NCI-H2081 (cell line): ENCODE results near the gene MRPS34.

Source experiments
- DNase-seq, 2 experiments: peaks; one replicate each; lab custom pipeline; 2025; lab: John Stamatoyannopoulos, UW

Gene MRPS34

DNA sequence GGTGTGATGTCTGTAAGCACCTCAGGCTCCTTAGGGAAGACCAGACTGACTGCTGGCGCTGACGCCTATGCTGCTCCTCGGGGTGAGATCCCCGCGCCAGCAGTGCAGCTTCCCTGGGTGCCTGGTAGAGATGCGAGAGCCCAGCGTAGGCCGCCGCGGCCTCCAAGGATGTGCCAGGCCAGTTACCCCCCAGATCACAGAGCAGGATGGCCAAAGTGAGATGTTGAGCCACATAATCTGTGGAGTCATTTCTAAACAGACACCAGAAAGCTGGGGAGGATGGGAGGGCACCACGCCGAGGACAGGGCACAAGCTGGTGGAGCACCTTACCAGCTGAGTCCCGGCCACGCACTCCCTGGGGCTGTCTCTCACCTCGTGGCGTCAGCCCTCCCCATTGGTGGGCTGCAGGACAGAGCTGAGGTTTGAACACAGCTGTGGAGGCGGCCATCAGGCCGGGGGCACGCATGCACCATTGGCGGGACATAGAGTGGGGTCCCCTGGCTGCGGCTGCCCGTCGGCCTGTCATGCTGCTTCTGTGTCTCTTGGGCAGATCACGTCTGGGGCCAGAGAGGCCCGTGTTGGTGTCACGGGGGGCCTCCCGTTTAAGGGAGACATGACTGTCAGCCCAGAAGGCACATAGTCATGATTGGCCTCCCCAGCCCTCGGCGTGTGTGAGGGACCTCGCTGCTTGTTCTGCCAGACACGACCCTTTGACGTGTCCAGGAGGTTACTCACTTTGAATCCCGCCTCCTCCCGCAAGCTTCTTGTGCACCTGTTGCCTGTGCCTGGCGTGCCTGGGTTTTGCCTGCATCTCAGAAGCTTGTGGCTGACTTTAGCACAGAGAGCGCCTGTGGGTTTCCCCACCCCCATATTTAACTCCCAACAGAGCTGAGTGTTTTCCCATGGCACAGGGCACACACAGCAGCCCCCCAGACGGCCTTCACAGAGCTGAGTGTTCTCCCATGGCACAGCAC lies 45.0 kb downstream of the MRPS34 start:
- DNase-seq = no peak

DNA sequence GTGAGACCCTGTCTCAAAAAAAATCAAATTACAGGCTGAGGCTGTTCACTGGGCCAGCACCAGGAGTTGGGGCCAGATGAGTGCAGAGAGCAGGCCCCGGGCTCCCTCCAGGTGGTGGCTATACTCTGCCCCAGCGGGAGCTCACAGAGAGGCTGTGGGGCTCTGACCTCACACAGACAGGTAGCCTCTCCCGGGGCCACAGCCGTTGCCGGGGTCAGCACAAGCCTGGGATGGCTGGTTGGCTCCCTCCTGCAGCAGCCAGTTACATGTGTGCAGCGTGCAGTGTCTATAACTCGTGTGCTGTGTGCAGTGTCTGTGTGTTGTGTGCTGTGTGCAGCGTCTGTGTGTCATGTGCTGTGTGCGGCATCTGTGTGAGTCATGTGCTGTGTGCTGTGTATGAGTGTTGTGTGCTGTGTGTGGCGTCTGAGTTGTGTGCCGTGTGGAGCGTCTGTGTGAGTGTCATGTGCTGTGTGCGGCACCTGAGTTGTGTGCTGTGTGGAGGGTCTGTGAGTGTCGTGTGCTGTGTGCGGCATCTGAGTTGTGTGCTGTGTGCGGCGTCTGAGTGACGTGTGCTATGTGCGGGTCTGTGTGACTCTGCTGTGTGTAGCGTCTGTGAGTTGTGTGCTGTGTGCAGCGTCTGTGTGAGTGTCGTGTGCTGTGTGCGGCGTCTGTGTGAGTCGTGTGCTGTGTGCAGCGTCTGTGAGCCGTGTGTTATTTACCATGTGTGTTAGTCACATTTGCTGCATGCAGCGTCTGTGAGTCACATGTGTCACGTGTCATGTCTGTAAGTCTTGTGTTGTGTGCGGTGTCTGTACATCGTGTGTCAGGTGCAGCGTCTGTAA lies 46.1 kb downstream of the MRPS34 start:
- DNase-seq = no peak

DNA sequence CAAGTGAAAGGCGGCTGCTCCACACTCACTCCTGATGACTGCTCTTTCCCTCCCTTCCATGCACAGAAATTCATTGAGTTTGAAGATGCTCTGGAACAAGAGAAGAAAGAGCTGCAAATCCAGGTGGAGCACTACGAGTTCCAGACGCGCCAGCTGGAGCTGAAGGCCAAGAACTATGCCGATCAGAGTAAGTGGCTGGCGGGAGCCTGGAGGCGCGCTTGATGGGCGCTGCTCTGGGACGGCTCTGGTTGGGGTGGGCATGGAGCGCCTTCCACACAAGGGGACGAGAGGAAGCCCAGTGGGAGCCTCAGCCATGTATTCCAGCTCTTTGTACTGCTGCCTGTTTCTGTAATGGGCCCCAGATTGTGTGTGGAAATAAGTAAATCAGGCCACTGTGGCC lies 48.4 kb downstream of the MRPS34 start:
- DNase-seq = no peak

DNA sequence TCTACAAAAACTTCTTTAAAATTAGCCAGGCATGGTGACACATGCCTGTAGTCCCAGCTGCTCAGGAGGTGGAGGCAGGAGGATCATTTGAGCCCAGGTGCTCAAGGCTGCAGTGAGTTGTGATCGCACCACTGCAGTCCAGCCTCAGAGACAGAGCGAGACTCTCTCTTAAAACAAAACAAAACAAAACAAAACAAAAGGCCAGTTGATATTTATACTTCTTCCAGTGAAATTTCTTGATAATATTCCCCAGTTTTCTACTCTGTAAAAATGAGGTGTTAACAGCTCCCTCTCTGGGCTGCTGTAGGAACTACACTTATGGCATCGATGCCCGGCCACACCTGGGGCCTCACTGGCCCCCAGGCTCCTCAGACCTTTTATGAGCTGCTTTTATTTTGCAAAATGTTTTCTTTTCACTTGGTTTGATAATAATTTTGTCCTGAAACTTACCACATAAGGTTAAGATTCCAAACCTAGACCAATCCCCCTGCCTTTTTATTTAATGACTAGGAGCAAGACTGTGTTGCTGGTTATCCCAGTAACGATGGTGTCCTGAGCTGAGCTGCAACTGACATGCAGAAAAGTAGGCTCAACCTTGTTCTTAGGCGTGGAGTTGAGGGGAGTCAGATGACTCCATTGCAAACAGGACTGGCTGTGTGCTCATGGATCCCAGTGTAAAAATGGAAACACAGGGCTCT lies 49.3 kb downstream of the MRPS34 start:
- peak; percentile 10 to 23 for DNase-seq
